H1 (cell line): ENCODE measurements around the gene DTX4. TPM values are rescaled to one million over a fixed set of nuclear protein-coding genes. Genes with fewer than 3 reads are reported as not detected.

ENCODE experiments used
- CBX8 ChIP-seq: fragments of 300-800, 300-1000 bp; sonication (generic); IDR thresholded peaks from 2 replicates; pipeline ENCODE4 v1.7.1; 2016; ENCODE audit warnings: low read depth, low read length, borderline replicate concordance
- CREB1 ChIP-seq: IDR thresholded peaks from 2 replicates; pipeline ENCODE4 v1.6.1; 2012; ENCODE audit warnings: inconsistent platforms
- EZH2 ChIP-seq: fragments of 200-600 bp; sonication (generic); IDR thresholded peaks from 2 replicates; pipeline ENCODE4 v1.7.1; 2012; ENCODE audit warnings: low read depth, mild to moderate bottlenecking, moderate library complexity, low read length, inconsistent platforms; ENCODE audit not compliant: severe bottlenecking
- NRF1 ChIP-seq: IDR thresholded peaks from 2 replicates; pipeline ENCODE4 v1.6.1; 2011; ENCODE audit warnings: mild to moderate bottlenecking, low read depth, low read length, improper control_type of control experiment
- TBP ChIP-seq: IDR thresholded peaks from 2 replicates; pipeline ENCODE4 v1.6.1; 2011; ENCODE audit warnings: low read depth, low read length, improper control_type of control experiment
- TEAD4 ChIP-seq: IDR thresholded peaks from 2 replicates; pipeline ENCODE4 v1.6.1; 2012; ENCODE audit warnings: low read depth, low read length, inconsistent platforms, mixed read lengths
- polyA plus RNA-seq, 7 experiments: library from polyadenylated mRNA; depleted of rRNA in 3 of 7; stranded (reverse) in 5 of 7; unstranded in 2 of 7; fragments of >200 nt in 5 of 7; fragments of 200-250 nt in 2 of 7; gene quantifications; 1 replicate in 5 of 7; 2 replicates in 1 of 7; 4 replicates in 1 of 7; pipeline versions ENCODE4 v1.2.1 to v1.2.3, GENCODE V29; 2011 to 2013; ENCODE audit warnings: missing spikeins in 2 of 7, mixed read lengths in 2 of 7
- total RNA-seq: library from RNA; stranded (reverse); fragmentation: NEBNext Ultra II Directional; extraction: Animal tissue kit (Norgen Biotek cat#: 25700); gene quantifications from 2 replicates; pipeline ENCODE4 v1.2.1, GENCODE V29; 2021
- TF ChIP-seq, protein P1 (sequence below): IDR thresholded peaks from 2 replicates; pipeline ENCODE4 v1.6.1; 2012; ENCODE audit warnings: low read length, inconsistent platforms

DTX4 gene
- total and polyA plus RNA-seq, 2 of the 8 experiments (the other 6 are each of a cell fraction or from before 2014, with no cell fraction given) = 5.1 to 18.8 TPM

DNA sequence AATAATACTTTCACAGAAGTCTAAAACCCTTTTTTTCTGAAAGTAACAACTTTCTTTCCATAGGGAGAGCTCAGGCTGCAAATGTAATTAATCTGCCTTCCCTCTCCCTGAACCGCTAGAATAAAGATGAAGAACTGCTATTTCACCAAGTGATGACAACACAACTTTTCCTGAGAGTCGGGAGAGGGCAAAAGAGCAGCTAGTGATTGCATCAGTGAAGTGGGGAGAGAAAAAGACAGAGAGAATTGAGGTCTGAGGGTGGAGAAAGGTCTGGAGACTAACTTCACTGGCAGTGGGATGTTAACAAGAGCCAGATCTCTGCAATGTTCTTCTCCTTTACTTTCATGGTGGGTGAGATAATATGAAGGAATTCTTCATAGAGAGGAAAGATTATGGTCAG lies 51.7 kb downstream of the DTX4 start (continued):
- TF ChIP-seq TBP (no peak), CREB1 (no peak), TEAD4 (no peak), NRF1 (no peak), CBX8 (no peak), EZH2 (no peak)
- TF ChIP-seq, protein P1, sequence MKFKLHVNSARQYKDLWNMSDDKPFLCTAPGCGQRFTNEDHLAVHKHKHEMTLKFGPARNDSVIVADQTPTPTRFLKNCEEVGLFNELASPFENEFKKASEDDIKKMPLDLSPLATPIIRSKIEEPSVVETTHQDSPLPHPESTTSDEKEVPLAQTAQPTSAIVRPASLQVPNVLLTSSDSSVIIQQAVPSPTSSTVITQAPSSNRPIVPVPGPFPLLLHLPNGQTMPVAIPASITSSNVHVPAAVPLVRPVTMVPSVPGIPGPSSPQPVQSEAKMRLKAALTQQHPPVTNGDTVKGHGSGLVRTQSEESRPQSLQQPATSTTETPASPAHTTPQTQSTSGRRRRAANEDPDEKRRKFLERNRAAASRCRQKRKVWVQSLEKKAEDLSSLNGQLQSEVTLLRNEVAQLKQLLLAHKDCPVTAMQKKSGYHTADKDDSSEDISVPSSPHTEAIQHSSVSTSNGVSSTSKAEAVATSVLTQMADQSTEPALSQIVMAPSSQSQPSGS = no peak
